Left ventricle myocardium superior (tissue), 1 donor: ENCODE measurements around the gene ETDA. TPM values are rescaled to one million over a fixed set of nuclear protein-coding genes. Genes with fewer than 3 reads are reported as not detected.

ENCODE experiments used
- total RNA-seq: library from RNA; stranded (reverse); fragmentation: NEBNext Ultra II Directional; extraction: Animal tissue kit (Norgen Biotek cat#: 25700); gene quantifications from one replicate; pipeline ENCODE4 v1.2.1, GENCODE V29; 2021
- donor health status: DM: no; HTN: yes; CAD: no; lungs with severe emphysema.

ETDA gene
- total RNA-seq, 1 donor from 2014 or later = not detected

Other genes with a start within 250 kb of the ETDA start
- 14.8 TPM for gene RTL8B, start 229.5 kb upstream of the ETDA start, total RNA-seq
- 246 TPM for gene RTL8C, start 219.7 kb upstream of the ETDA start, total RNA-seq
- 35.0 TPM for gene RTL8A, start 199.9 kb upstream of the ETDA start, total RNA-seq
- gene SMIM10L2B, start 153.3 kb upstream of the ETDA start, total RNA-seq = 3.5 TPM
- not detected for gene ETDB, start 131.5 kb upstream of the ETDA start, total RNA-seq
- gene CT55, start 80.7 kb upstream of the ETDA start, total RNA-seq = not detected
- not detected for gene ETDC, start 57.4 kb downstream of the ETDA start, total RNA-seq
- gene ZNF75D, start 92.0 kb downstream of the ETDA start, total RNA-seq = 6.9 TPM
- gene ZNF449, start 92.7 kb downstream of the ETDA start, total RNA-seq = 5.5 TPM
- gene SMIM10L2A, start 169.9 kb downstream of the ETDA start, total RNA-seq = 2.3 TPM